ENCODE results near the gene TMEM185B.

Gene TMEM185B

DNA sequence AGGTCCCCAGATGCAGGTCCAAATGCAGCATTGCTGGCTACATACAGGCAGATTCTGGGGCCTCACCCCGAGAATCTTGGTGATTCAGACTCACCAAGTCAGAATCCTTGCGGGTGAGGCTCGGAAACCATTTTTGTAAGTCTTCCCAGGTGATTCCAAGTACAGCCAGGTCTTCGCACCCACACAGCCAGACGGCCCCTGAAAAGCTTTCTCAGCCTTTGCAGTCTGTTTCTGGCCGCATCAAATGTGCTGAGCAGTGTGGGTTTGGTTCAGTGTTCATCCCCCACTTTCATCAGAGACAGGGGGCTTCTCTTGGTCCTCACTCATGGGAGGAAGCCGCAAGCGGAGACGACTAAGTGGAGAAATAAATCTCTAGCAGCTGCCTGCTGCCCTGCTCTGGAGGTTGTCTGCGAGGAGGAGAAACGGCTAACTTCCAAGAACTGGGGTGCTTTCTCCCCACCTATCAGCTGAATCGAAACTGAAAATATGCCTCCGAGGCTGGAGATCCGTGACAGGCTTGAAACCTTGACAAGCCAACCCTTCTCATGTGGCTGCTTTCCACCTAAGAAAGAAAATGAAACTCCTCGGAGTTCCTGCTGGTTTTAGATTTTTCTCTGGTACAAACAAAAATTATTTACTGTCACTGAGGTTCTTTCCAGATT lies 8.9 kb upstream of the TMEM185B start:
- Histone ChIP-seq H3K27me3 (ENCODE audit: control insufficient read depth, insufficient read depth, low read length, poor library complexity, severe bottlenecking) (no peaks in the 10 kb centered on the region), H3K4me3 (ENCODE audit: insufficient read depth, low read depth, low read length) (no peak overlapping the region), H3K9me3 (ENCODE audit: control insufficient read depth, low read length) (no peaks in the 10 kb centered on the region)

DNA sequence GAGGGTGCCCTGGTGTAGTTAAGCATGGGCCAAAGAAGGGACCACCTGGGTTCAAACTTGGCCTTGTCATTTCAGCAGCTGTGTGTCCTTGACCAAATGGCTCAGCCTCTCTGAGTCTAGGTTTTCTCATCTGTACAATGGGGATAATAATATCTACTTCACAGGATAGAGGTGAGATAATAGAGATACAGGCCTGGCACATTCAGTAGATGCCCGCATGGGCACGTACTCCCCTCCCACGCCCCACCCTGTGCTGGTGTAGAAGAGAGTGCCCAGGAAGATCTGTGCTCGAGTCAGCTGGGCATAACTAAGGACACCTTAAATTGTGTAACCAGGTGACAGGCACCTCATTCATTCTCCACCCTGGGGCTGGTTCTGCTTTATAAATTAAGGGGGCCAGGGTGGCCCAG lies 8.4 kb upstream of the TMEM185B start:
- no peak overlapping the region for H3K27ac ChIP-seq (ENCODE audit: insufficient read depth, low read depth, low read length, poor library complexity, severe bottlenecking)
- 94 to 97% methylated on average over 4 of the region's 4 CpGs for WGBS, 2 experiments
- no peaks in the 10 kb centered on the region for H3K4me1 ChIP-seq (ENCODE audit: control insufficient read depth, insufficient read depth, low read length)
- no peaks in the 10 kb centered on the region for H3K36me3 ChIP-seq (ENCODE audit: control insufficient read depth, insufficient read depth, low read length)
- H3K27me3 ChIP-seq (ENCODE audit: control insufficient read depth, insufficient read depth, low read length, poor library complexity, severe bottlenecking) = no peaks in the 10 kb centered on the region
- no peak overlapping the region for H3K4me3 ChIP-seq (ENCODE audit: insufficient read depth, low read depth, low read length)
- H3K9me3 ChIP-seq (ENCODE audit: control insufficient read depth, low read length) = no peaks in the 10 kb centered on the region

More for the DNA sequence above, 8.9 kb upstream of the TMEM185B start:
- WGBS, 2 experiments = 91 to 92% methylated on average over 15 of the region's 15 CpGs
- Histone ChIP-seq H3K27ac (ENCODE audit: insufficient read depth, low read depth, low read length, poor library complexity, severe bottlenecking) (no peak overlapping the region), H3K36me3 (ENCODE audit: control insufficient read depth, insufficient read depth, low read length) (no peaks in the 10 kb centered on the region), H3K4me1 (ENCODE audit: control insufficient read depth, insufficient read depth, low read length) (peaks cover 5% of the 10 kb centered on the region)

DNA sequence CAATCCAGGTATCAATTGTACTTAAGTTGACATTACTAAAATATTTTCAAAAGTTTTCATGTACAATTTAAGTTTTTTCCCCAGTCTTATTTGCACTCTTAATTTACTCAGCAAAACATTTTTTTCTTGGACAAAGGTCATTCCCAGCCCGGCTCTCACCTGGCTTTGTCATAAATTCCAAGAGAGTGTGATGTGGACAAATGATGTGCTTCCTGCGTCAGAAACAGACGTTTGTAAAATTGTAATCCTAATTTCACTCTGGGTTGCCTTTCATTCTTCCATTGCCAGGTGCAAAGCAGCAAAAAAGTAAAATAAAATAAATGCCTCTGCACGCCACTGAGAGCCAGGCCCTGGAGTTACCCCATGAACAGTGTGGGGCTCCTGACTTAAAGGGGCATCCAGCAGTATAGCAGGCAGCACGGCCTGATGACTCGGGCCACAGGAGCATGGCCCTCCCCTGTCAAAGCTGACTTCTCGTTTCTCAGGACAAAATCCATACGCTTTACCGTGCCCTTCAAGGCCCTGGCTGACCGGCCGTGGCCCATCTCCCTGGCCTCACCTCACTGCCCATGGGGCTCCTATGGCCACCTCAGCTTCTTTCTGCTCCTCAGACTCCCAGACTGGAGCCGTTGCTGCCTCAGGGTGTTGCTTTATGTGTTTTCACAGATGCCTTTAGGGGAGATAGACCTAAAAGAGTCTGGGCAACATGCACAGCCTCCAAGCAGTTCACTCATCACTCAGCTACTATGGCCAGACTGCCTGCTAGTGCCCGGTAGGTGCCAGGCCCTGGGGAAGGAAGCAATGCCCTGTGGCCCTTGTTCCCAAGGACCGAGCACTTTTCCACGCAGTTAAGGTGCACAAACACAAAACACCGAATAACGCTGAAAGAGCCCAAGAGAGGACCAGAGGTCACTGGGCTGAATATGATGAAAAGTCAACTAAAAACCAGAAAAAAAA lies 7.6 kb upstream of the TMEM185B start:
- no peaks in the 10 kb centered on the region for H3K4me1 ChIP-seq (ENCODE audit: control insufficient read depth, insufficient read depth, low read length)
- no peaks in the 10 kb centered on the region for H3K9me3 ChIP-seq (ENCODE audit: control insufficient read depth, low read length)
- H3K36me3 ChIP-seq (ENCODE audit: control insufficient read depth, insufficient read depth, low read length) = no peaks in the 10 kb centered on the region
- WGBS, 2 experiments = 93 to 94% methylated on average over 17 of the region's 17 CpGs
- H3K4me3 ChIP-seq (ENCODE audit: insufficient read depth, low read depth, low read length) = no peak overlapping the region
- H3K27ac ChIP-seq (ENCODE audit: insufficient read depth, low read depth, low read length, poor library complexity, severe bottlenecking) = no peak overlapping the region
- no peaks in the 10 kb centered on the region for H3K27me3 ChIP-seq (ENCODE audit: control insufficient read depth, insufficient read depth, low read length, poor library complexity, severe bottlenecking)

- WGBS, 2 experiments = 93 to 95% methylated on average over 9 to 10 of the region's 10 CpGs
- H3K4me1 ChIP-seq (ENCODE audit: control insufficient read depth, insufficient read depth, low read length) = no peaks in the 10 kb centered on the region
- no peaks in the 10 kb centered on the region for H3K36me3 ChIP-seq (ENCODE audit: control insufficient read depth, insufficient read depth, low read length)
Observed at GRCh38 chr2:120229341-120229740, 6.1 kb upstream of the TMEM185B start.

GRCh38 chr2:120228503-120228902 lies 5.3 kb upstream of the TMEM185B start:
- H3K4me1 ChIP-seq (ENCODE audit: control insufficient read depth, insufficient read depth, low read length) = peaks cover 4% of the 10 kb centered on the region
- H3K36me3 ChIP-seq (ENCODE audit: control insufficient read depth, insufficient read depth, low read length) = no peaks in the 10 kb centered on the region
- WGBS, 2 experiments = 87 to 90% methylated on average over 5 of the region's 5 CpGs
- H3K9me3 ChIP-seq (ENCODE audit: control insufficient read depth, low read length) = no peaks in the 10 kb centered on the region
- H3K27ac ChIP-seq (ENCODE audit: insufficient read depth, low read depth, low read length, poor library complexity, severe bottlenecking) = no peak overlapping the region
- H3K27me3 ChIP-seq (ENCODE audit: control insufficient read depth, insufficient read depth, low read length, poor library complexity, severe bottlenecking) = peaks cover 14% of the 10 kb centered on the region
- H3K4me3 ChIP-seq (ENCODE audit: insufficient read depth, low read depth, low read length) = no peak overlapping the region

More at GRCh38 chr2:120229341-120229740, 6.1 kb upstream of the TMEM185B start:
- H3K4me3 ChIP-seq (ENCODE audit: insufficient read depth, low read depth, low read length) = no peak overlapping the region
- peaks cover 6% of the 10 kb centered on the region for H3K27me3 ChIP-seq (ENCODE audit: control insufficient read depth, insufficient read depth, low read length, poor library complexity, severe bottlenecking)
- no peaks in the 10 kb centered on the region for H3K9me3 ChIP-seq (ENCODE audit: control insufficient read depth, low read length)
- no peak overlapping the region for H3K27ac ChIP-seq (ENCODE audit: insufficient read depth, low read depth, low read length, poor library complexity, severe bottlenecking)

GRCh38 chr2:120227111-120227991 lies 4.2 kb upstream of the TMEM185B start:
- Histone ChIP-seq H3K27me3 (ENCODE audit: control insufficient read depth, insufficient read depth, low read length, poor library complexity, severe bottlenecking) (peaks cover 22% of the 10 kb centered on the region), H3K4me1 (ENCODE audit: control insufficient read depth, insufficient read depth, low read length) (peaks cover 4% of the 10 kb centered on the region)
- 86 to 87% methylated on average over 16 of the region's 16 CpGs for WGBS, 2 experiments

DNA sequence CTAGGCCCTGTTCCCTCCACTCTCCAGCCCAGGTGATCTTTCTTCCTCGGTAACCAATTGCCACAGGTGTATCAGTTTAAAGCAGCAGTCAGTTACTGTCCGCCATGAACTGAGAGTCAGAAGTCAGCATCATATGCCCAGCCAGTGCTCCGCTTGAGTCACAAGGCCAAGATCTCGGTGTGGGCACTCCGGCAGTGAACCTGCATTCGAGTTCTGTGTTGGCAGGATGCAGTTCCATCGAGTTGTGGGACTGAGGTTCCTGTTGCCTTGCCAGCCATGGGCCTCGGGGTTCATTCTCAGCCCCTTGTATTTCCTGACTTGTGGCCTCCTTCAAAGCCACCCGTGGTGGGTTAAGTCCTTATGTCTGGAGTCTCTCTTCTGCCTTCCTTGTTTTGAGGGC lies 3.1 kb upstream of the TMEM185B start:
- no peak overlapping the region for H3K4me3 ChIP-seq (ENCODE audit: insufficient read depth, low read depth, low read length)
- no peaks in the 10 kb centered on the region for H3K36me3 ChIP-seq (ENCODE audit: control insufficient read depth, insufficient read depth, low read length)
- peaks cover 4% of the 10 kb centered on the region for H3K4me1 ChIP-seq (ENCODE audit: control insufficient read depth, insufficient read depth, low read length)
- peaks cover 2% of the 10 kb centered on the region for H3K9me3 ChIP-seq (ENCODE audit: control insufficient read depth, low read length)
- H3K27ac ChIP-seq (ENCODE audit: insufficient read depth, low read depth, low read length, poor library complexity, severe bottlenecking) = no peak overlapping the region
- 92 to 94% methylated on average over 9 of the region's 9 CpGs for WGBS, 2 experiments
- H3K27me3 ChIP-seq (ENCODE audit: control insufficient read depth, insufficient read depth, low read length, poor library complexity, severe bottlenecking) = peaks cover 25% of the 10 kb centered on the region

More at GRCh38 chr2:120227111-120227991, 4.2 kb upstream of the TMEM185B start:
- H3K4me3 ChIP-seq (ENCODE audit: insufficient read depth, low read depth, low read length) = no peak overlapping the region
- H3K36me3 ChIP-seq (ENCODE audit: control insufficient read depth, insufficient read depth, low read length) = no peaks in the 10 kb centered on the region
- no peak overlapping the region for H3K27ac ChIP-seq (ENCODE audit: insufficient read depth, low read depth, low read length, poor library complexity, severe bottlenecking)
- peaks cover 2% of the 10 kb centered on the region for H3K9me3 ChIP-seq (ENCODE audit: control insufficient read depth, low read length)

- Histone ChIP-seq H3K4me1 (ENCODE audit: control insufficient read depth, insufficient read depth, low read length) (peaks cover 4% of the 10 kb centered on the region), H3K36me3 (ENCODE audit: control insufficient read depth, insufficient read depth, low read length) (no peaks in the 10 kb centered on the region), H3K27ac (ENCODE audit: insufficient read depth, low read depth, low read length, poor library complexity, severe bottlenecking) (no peak overlapping the region), H3K27me3 (ENCODE audit: control insufficient read depth, insufficient read depth, low read length, poor library complexity, severe bottlenecking) (peaks cover 25% of the 10 kb centered on the region), H3K9me3 (ENCODE audit: control insufficient read depth, low read length) (peaks cover 2% of the 10 kb centered on the region), H3K4me3 (ENCODE audit: insufficient read depth, low read depth, low read length) (no peak overlapping the region)
- 90 to 92% methylated on average over 9 of the region's 9 CpGs for WGBS, 2 experiments
Observed at GRCh38 chr2:120225549-120226065, 2.4 kb upstream of the TMEM185B start.

DNA sequence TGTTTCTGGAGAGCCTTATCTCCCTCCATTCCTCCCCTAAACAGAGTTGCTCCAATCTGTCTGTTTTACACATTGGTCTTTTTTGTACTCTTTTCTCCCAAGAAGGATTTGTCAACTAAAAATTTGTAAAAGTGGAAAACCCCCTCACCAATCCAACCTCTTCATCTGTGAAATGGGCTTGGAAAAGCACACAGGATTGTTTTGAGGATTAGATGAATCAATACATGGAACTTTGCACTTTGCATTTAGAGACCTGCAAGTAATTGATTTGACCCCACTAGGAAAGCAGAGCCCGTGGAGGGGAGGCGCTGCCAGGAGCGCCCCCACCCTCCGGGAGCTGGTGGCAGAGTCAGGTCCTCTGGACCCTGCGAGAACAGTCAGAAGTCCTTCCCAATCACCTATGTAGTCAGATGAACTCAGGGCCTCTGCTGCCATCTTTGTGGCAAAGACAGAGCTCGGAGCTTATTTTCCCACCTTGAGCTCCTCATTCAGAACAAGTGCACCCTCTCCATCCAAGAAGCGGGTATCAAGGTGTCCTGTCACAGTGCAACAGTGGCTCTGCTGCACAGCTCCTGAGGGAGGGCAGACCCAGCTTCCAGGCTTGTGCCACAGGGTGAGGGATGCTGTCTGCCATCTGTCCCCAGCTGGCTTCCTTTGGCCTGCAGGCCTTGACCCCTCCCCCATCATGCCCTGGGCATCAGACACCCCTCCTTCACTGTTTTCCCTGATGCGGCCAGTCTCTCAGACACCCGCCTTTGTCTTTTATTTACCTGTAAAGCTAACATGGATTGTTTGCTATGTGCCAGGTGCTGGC lies 1.7 kb upstream of the TMEM185B start:
- 92 to 95% methylated on average over 9 of the region's 9 CpGs for WGBS, 2 experiments
- Histone ChIP-seq H3K36me3 (ENCODE audit: control insufficient read depth, insufficient read depth, low read length) (no peaks in the 10 kb centered on the region), H3K27me3 (ENCODE audit: control insufficient read depth, insufficient read depth, low read length, poor library complexity, severe bottlenecking) (peaks cover 25% of the 10 kb centered on the region), H3K9me3 (ENCODE audit: control insufficient read depth, low read length) (peaks cover 2% of the 10 kb centered on the region), H3K4me3 (ENCODE audit: insufficient read depth, low read depth, low read length) (no peak overlapping the region), H3K27ac (ENCODE audit: insufficient read depth, low read depth, low read length, poor library complexity, severe bottlenecking) (no peak overlapping the region), H3K4me1 (ENCODE audit: control insufficient read depth, insufficient read depth, low read length) (peaks cover 4% of the 10 kb centered on the region)

All from ectodermal cell (in vitro differentiated cells).